GM12874 (cell line): ENCODE measurements around the gene CD200.

Experiments
- TF ChIP-seq, protein P1 (sequence below): IDR thresholded peaks from 2 replicates; pipeline ENCODE4 v1.5.1; 2011; ENCODE audit warnings: low read depth, mild to moderate bottlenecking, control low read depth, low read length, moderate library complexity; ENCODE audit not compliant: insufficient read depth

CD200 gene

DNA sequence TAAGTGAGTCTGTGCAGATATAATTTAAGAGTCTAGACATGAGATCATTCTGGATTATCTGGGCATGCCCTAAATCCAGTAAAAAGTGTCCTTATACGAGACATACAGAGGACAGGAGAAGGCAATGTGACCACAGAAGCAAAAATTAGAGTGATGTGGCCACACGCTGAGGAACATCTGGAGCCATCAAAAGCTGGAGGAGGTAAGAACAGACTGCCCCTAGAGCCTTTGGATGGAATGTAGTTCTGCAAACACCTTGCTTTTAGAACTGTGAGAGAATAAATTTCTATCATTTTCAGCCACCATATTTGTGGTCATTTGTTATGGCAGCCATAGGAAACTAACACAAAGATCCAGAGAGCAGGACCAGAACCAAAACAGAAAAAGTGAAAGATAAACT lies 41.0 kb downstream of the CD200 start:
- TF ChIP-seq, protein P1, sequence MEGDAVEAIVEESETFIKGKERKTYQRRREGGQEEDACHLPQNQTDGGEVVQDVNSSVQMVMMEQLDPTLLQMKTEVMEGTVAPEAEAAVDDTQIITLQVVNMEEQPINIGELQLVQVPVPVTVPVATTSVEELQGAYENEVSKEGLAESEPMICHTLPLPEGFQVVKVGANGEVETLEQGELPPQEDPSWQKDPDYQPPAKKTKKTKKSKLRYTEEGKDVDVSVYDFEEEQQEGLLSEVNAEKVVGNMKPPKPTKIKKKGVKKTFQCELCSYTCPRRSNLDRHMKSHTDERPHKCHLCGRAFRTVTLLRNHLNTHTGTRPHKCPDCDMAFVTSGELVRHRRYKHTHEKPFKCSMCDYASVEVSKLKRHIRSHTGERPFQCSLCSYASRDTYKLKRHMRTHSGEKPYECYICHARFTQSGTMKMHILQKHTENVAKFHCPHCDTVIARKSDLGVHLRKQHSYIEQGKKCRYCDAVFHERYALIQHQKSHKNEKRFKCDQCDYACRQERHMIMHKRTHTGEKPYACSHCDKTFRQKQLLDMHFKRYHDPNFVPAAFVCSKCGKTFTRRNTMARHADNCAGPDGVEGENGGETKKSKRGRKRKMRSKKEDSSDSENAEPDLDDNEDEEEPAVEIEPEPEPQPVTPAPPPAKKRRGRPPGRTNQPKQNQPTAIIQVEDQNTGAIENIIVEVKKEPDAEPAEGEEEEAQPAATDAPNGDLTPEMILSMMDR = no peak

DNA sequence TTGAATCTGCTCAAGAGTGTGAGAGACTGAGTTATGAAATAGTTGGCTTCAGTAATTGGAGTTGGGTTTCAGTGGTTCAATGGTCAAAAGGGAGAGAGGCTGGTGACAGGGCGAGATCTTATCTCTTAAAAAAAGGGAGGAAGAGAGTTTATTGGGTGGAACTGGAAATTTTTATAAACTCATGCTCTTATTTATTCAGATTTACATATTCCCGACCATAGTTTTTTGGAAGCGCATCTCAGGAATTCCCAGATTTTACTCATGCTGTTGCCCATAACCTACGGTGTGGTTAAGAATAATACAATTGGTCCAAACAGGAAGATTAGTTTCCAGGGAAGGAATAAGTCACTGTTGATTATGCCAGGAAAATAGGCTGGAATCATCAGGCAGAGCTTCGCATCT lies 41.4 kb downstream of the CD200 start:
- TF ChIP-seq, protein P1 = no peak

DNA sequence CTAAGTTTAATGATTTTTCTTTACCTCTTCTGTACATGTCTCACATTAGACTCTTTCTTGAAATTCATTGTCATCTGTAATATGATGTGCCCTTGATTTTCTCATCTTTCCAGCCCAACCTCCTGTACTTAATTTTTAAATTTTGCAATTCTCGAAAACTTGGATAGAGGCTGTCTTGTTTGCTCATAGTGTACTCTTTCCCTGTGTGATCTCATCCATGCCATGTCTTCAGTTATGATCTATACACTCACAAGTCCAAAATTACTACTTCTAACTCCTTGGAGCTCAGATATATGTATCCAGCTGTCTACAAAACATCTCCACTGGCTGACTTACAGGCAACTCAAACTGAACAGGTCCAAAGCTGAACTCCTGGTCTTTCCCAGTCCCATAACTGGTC lies 42.2 kb downstream of the CD200 start:
- TF ChIP-seq, protein P1 = no peak

DNA sequence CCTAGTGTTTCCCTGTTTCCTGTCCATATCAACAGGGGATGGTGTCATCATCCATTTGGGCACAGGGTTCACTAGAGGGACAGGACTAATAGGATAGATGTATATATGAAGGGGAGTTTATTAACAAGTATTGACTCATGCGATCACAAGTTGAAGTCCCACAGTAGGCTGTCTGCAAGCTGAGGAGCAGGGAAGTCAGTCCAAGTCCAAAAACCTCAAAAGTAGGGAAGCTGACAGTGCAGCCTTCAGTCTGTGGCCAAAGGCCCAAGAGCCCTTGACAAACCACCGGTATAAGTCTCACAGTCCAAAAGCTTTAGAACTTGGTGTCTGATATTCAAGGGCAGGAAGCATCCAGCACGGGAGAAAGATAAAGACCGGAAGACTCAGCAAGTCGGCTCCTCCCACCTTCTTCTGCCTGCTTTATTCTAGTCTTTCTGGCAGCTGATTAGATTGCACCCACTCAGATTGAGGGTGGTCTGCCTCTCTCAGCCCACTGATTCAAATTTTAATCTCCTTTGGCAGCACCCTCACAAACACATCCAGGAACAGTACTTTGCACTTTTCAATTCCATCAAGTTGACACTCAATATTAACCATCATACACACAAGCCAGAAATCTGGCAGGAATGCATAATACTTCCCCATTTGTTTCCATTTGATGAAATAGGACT lies 43.4 kb downstream of the CD200 start:
- TF ChIP-seq, protein P1 = no peak

DNA sequence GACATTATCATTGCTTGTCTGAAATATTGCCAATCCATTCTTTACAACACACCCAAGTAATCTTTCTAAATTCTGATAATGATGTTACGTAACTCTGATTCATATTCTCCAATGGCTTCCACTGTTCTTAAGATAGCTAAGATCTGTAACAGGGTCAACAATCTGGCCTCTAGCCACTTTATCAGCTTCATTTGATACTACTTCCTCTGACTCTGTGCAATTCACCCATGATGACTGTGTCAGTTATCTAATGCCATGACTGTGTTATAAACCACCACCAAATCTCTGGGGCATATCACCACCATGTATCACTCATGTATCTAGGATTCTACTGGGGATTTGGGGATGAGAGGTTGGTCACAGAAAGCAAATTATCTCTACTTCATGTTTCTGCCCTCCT lies 44.0 kb downstream of the CD200 start:
- TF ChIP-seq, protein P1 = no peak

DNA sequence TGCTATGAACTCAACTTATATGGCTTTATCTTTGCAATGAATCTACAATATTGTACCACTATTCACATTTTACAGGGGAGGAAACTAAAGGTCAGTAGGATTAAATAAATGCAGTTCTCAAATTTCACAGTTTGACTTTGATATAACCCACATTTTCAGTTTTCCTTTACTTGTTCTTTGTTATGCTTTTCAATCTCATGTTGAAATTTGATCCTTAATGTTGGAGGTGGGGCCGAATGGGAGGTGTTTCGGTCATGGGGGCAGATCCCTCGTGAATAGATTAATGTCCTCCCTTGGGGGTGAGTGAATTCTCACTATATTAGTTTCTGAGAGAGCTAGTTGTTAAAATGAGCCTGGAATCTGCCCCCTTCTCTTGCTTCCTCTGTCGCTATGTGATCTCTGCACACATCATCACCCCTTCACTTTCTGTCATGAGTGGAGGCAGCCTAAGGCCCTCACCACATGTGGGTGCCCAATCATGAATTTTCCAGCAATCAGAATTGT lies 44.7 kb downstream of the CD200 start:
- TF ChIP-seq, protein P1 = no peak

DNA sequence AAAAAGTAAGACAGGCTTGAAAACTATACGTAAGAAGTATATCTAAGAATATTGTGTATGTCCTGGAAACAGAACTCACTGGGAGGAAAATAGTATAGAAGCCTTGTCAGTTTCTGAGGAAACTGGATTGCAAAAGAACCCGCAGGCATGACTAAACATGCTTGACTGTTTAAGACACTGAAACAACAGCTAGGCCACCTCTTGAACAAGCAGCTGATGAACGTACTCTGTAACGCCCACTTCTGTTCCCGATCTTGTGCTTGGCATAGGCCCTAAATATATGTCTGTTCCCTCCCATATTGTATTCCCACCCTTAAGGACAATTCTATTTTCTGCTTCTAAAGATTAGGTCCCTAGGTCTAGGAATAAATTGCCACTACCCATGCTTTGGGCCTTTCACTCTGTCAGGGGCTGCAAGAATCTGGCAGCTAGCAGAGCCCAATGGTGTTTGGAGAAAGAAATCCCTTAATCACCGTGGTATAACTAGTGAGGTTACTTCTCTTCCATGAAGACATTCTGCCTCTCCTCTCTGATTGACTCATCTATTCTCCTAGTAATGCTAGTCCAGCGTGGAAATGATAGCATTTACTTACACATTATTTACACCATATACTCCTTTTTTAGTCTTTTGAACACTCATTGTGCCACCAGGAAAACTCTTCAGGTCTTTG lies 46.2 kb downstream of the CD200 start:
- TF ChIP-seq, protein P1 = no peak
